Subcutaneous preadipocyte (primary cell): ENCODE measurements around the gene PODNL1. TPM values are rescaled to one million over a fixed set of nuclear protein-coding genes. Genes with fewer than 3 reads are reported as not detected.

Experiments used
- total RNA-seq: library from RNA; depleted of rRNA; stranded (reverse); fragments of >200 nt; gene quantifications from 2 replicates; pipeline ENCODE4 v1.2.3, GENCODE V29; 2012

The PODNL1 gene, protein sequence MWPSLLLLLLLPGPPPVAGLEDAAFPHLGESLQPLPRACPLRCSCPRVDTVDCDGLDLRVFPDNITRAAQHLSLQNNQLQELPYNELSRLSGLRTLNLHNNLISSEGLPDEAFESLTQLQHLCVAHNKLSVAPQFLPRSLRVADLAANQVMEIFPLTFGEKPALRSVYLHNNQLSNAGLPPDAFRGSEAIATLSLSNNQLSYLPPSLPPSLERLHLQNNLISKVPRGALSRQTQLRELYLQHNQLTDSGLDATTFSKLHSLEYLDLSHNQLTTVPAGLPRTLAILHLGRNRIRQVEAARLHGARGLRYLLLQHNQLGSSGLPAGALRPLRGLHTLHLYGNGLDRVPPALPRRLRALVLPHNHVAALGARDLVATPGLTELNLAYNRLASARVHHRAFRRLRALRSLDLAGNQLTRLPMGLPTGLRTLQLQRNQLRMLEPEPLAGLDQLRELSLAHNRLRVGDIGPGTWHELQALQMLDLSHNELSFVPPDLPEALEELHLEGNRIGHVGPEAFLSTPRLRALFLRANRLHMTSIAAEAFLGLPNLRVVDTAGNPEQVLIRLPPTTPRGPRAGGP
- 0.20 and 0.73 TPM in 2 replicates for total RNA-seq

DNA sequence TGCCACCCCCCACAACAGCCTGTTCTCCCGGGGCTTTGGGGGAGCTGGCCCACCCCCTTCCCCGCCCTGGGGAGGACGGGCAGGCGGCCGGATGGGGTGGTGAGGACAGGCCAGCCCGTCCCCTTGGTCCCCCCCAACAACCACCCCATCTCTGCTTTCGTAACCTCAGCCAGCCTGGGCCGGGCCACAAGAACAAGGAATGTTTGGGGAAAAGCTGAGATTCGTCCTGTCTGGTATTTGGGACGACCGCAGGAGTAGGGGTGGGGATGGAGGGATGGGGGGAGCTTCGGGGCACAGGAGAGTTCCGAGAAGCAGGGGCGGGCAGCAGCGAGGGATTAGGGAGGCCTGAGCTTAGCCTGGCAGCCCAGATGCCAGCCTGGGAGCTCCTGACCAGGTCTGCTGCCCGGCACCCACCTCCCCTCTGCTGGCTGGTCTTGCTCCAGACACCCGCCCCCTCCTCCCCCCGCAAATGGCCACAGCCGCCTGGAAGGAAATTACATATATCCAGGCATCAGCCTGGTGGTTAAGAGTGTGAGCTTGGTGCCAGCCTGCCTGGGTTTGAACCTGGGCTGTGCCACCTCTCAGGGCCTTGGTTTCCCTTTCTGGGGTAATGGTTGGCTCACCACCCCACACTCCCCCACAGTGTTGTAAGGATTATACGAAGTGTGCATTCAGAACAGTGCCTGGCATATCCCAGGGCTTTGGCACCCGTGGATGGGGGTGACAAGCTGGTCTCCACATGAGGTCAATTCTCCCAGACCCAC, at the start of gene PODNL1:
TSS of gene PODNL1 (minus strand) at position 117 of the 764 bp plus-strand sequence. CDS start 236 bp downstream, outside the sequence.

DNA sequence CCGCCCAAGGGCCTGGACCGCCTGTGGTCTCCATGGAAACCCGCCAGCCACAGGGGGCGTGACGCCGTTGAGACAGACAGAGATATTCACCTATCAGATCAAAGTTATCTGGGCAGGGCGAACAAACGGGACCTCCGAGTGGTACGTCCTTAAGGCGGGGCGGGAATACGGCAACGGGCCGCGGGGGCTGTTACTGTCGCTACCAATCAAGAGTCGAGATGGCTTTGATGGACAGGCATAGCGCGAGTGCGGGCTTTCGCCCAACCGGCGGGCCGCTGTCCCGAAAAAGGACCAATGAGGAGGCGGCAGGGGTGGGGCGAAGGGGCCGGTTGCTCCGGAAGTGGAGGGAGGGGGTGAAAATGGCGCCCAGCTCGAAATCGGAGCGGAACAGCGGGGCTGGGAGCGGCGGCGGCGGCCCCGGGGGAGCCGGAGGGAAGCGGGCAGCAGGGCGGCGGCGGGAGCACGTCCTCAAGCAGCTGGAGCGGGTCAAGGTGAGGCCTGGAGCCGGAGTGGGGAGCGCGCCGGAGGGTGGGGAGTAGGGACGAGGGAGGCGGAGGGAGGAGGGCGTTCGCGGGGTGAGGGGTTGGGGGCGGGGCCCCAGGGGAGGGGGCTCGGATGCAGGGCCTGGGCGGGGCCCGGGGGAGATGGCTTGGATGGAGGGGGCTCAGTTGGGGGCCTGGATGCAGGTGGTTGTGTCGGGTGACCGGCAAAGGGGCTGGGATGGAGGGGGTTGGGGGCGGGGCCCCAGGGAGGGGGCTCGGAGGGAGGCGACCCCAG, 14.1 kb upstream of the PODNL1 start, which contains the start of gene DCAF15:
TSS of gene DCAF15 (plus strand) at position 356 of the 777 bp plus-strand sequence. CDS start at position 360, 4 bp downstream.

GRCh38 chr19:13905634-13906520, 32.3 kb downstream of the PODNL1 start, which contains the start of the genes BRME1 and CC2D1A:
Gene BRME1, minus strand, starts transcription at chr19:13906117. Its CDS starts 1,225 bp downstream, at chr19:13904892.
Gene CC2D1A, plus strand, starts transcription at chr19:13906201. Its CDS starts 241 bp downstream, at chr19:13906442.

Other genes starting within 250 kb of the PODNL1 start
- gene MRI1, start 173.9 kb downstream of the PODNL1 start, total RNA-seq = 34.5 and 44.0 TPM in 2 replicates
- 45.7 and 67.6 TPM in 2 replicates for gene C19orf53, start 164.0 kb downstream of the PODNL1 start, total RNA-seq
- 1.5 and 3.5 TPM in 2 replicates for gene ZSWIM4, start 143.0 kb downstream of the PODNL1 start, total RNA-seq
- not detected in 2 replicates for gene NANOS3, start 61.3 kb downstream of the PODNL1 start, total RNA-seq
- gene BRME1, start 32.3 kb downstream of the PODNL1 start, total RNA-seq = 0.78 and 1.1 TPM in 2 replicates
- 10.3 and 13.1 TPM in 2 replicates for gene CC2D1A, start 32.2 kb downstream of the PODNL1 start, total RNA-seq
- gene DCAF15, start 14.1 kb upstream of the PODNL1 start, total RNA-seq = 8.8 and 16.2 TPM in 2 replicates
- 2.9 and 11.9 TPM in 2 replicates for gene RFX1, start 67.9 kb upstream of the PODNL1 start, total RNA-seq
- not detected in 2 replicates for gene RLN3, start 89.7 kb upstream of the PODNL1 start, total RNA-seq
- 0.73 and 1.6 TPM in 2 replicates for gene IL27RA, start 93.3 kb upstream of the PODNL1 start, total RNA-seq
- not detected in 2 replicates for gene PALM3, start 123.7 kb upstream of the PODNL1 start, total RNA-seq
- 0.39 and 0.73 TPM in 2 replicates for gene MISP3, start 134.4 kb upstream of the PODNL1 start, total RNA-seq
- gene C19orf67, start 147.4 kb upstream of the PODNL1 start, total RNA-seq = not detected in 2 replicates
- 18.4 and 32.3 TPM in 2 replicates for gene SAMD1, start 152.3 kb upstream of the PODNL1 start, total RNA-seq
- 54.7 and 57.7 TPM in 2 replicates for gene PRKACA, start 179.3 kb upstream of the PODNL1 start, total RNA-seq
- gene ASF1B, start 198.2 kb upstream of the PODNL1 start, total RNA-seq = 14.3 and 17.6 TPM in 2 replicates